Transverse colon (tissue), 4 donors: ENCODE results near the gene SMC3.

Source experiments
- EP300 ChIP-seq: sonication (generic); formaldehyde crosslinking; IDR thresholded peaks from one replicate; pipeline ENCODE4 v1.6.1; 2017; ENCODE audit warnings: antibody characterized with exemption, low read depth
- POLR2A ChIP-seq: fragments of 450-650 bp; IDR thresholded peaks from one replicate; pipeline ENCODE4 v1.6.1; 2016; ENCODE audit warnings: antibody characterized with exemption, mild to moderate bottlenecking, moderate library complexity
- POLR2AphosphoS5 ChIP-seq, 3 donors: sonication (generic); formaldehyde crosslinking; IDR thresholded peaks; one replicate each; pipeline ENCODE4 v1.6.1; 2016; ENCODE audit warnings: antibody characterized with exemption in 3 of 3
- TF ChIP-seq, protein P1 (sequence below), 5 experiments: fragments of 200-600 bp in 3 of 5; fragments of 450-650 bp in 2 of 5; sonication (generic) in 3 of 5; IDR thresholded peaks; 1 replicate in 2 of 5; 2 replicates in 3 of 5; pipeline ENCODE4 v1.5.1; 2016 to 2017; ENCODE audit warnings: antibody characterized with exemption in 5 of 5, inconsistent platforms in 3 of 5, mild to moderate bottlenecking in 2 of 5, moderate library complexity in 1 of 5

DNA sequence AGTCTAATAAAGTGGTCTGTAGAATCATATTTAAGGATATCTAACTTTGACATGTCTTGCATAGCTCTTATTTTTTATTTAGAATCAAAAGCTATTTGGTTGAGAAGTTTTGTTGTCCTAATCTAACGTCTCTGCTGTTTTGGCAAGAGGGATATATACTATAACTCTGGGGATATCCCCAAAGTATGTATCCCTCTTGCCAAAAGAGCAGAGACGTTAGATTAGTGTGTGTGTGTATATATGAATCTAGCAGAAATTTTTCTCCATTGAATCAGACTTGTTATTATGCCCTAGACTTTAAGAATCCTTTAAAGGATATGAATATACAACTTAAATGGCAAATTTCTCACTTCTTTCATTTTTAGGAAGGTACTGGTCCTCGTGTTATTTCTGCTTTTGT lies 9.6 kb downstream of the SMC3 start:
- TF ChIP-seq POLR2A (no peak), EP300 (no peak), POLR2AphosphoS5 (IDR thresholded peaks at IDR 0.05) (no peak)
- TF ChIP-seq, protein P1, sequence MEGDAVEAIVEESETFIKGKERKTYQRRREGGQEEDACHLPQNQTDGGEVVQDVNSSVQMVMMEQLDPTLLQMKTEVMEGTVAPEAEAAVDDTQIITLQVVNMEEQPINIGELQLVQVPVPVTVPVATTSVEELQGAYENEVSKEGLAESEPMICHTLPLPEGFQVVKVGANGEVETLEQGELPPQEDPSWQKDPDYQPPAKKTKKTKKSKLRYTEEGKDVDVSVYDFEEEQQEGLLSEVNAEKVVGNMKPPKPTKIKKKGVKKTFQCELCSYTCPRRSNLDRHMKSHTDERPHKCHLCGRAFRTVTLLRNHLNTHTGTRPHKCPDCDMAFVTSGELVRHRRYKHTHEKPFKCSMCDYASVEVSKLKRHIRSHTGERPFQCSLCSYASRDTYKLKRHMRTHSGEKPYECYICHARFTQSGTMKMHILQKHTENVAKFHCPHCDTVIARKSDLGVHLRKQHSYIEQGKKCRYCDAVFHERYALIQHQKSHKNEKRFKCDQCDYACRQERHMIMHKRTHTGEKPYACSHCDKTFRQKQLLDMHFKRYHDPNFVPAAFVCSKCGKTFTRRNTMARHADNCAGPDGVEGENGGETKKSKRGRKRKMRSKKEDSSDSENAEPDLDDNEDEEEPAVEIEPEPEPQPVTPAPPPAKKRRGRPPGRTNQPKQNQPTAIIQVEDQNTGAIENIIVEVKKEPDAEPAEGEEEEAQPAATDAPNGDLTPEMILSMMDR (IDR thresholded peaks at IDR 0.05) = no peak
